Raji (cell line): ENCODE data around the gene CHKA.

ENCODE experiments used
- POLR2A ChIP-seq: IDR thresholded peaks from 2 replicates; pipeline ENCODE4 v1.6.1; 2011; ENCODE audit warnings: low read depth, low read length, control low read depth; ENCODE audit not compliant: insufficient read depth

The CHKA gene

GRCh38 chr11:68071281-68072048 is 49.7 kb downstream of the CHKA start:
- no peak for TF ChIP-seq POLR2A

- no peak for TF ChIP-seq POLR2A
These were observed 53.2 kb downstream of the CHKA start for GRCh38 chr11:68067991-68068390.

GRCh38 chr11:68066742-68067141 is 54.4 kb downstream of the CHKA start:
- no peak for TF ChIP-seq POLR2A

GRCh38 chr11:68065841-68066240 is 55.3 kb downstream of the CHKA start:
- no peak for TF ChIP-seq POLR2A

- TF ChIP-seq POLR2A: no peak
These were observed 56.3 kb downstream of the CHKA start for GRCh38 chr11:68064926-68065325.

GRCh38 chr11:68061508-68061907 is 59.7 kb downstream of the CHKA start:
- TF ChIP-seq POLR2A: no peak

- no peak for TF ChIP-seq POLR2A
These were observed 63.4 kb downstream of the CHKA start for GRCh38 chr11:68057807-68058206.

- no peak for TF ChIP-seq POLR2A
These were observed 64.6 kb downstream of the CHKA start for GRCh38 chr11:68056317-68057285.

GRCh38 chr11:68053981-68054812 is 67.0 kb downstream of the CHKA start:
- TF ChIP-seq POLR2A: no peak

- no peak for TF ChIP-seq POLR2A
These were observed 68.1 kb downstream of the CHKA start for GRCh38 chr11:68053117-68053516.

- TF ChIP-seq POLR2A: no peak
These were observed 68.9 kb downstream of the CHKA start for GRCh38 chr11:68052137-68052873.

GRCh38 chr11:68051191-68052136 is 69.7 kb downstream of the CHKA start:
- no peak for TF ChIP-seq POLR2A

- TF ChIP-seq POLR2A: no peak
These were observed 70.8 kb downstream of the CHKA start for GRCh38 chr11:68050371-68050841.
